ENCODE data around the gene PHF21A.
"Not testable (repeated sequence)": the region's sequence is repeated elsewhere in the genome, so short reads cannot be mapped to it uniquely, and the experiment has no call there.

PHF21A gene

GRCh38 chr11:45985212-45985611 is 136.0 kb downstream of the PHF21A start:
- TF ChIP-seq POLR2AphosphoS5 (IDR thresholded peaks at IDR 0.05; ENCODE audit: borderline replicate concordance, low read depth, low read length) (no peak), EZH2 (IDR thresholded peaks at IDR 0.05) (no peak), FOXP2 (optimal IDR thresholded peaks at IDR 0.05; ENCODE audit: control extremely low read depth, extremely low read length, insufficient read depth) (no peak)
- H3K9me3 ChIP-seq (ENCODE audit: low read depth, low read length) = no peaks in the 10 kb centered on the region
- H3K9ac ChIP-seq (ENCODE audit: insufficient read length) = no peak overlapping the region
- no peak overlapping the region; the same call in 1 of the 2 replicates for H3K27ac ChIP-seq
- no peak overlapping the region for H3K4me3 ChIP-seq
- H3K36me3 ChIP-seq (ENCODE audit: insufficient read depth, low read length) = no peaks in the 10 kb centered on the region
- DNase-seq (ENCODE audit: low read depth, low spot score) = no peak

- no peaks in the 10 kb centered on the region for H3K9me3 ChIP-seq (ENCODE audit: low read depth, low read length)
- H3K9ac ChIP-seq (ENCODE audit: insufficient read length) = no peak overlapping the region
- no peak overlapping the region for H3K4me3 ChIP-seq
- TF ChIP-seq EZH2 (IDR thresholded peaks at IDR 0.05) = no peak
- TF ChIP-seq FOXP2 (optimal IDR thresholded peaks at IDR 0.05; ENCODE audit: control extremely low read depth, extremely low read length, insufficient read depth) = no peak
- no peak for TF ChIP-seq POLR2AphosphoS5 (IDR thresholded peaks at IDR 0.05; ENCODE audit: borderline replicate concordance, low read depth, low read length)
- H3K27ac ChIP-seq = no peak overlapping the region
- DNase-seq (ENCODE audit: low read depth, low spot score) = no peak
- peaks cover 9% of the 10 kb centered on the region for H3K36me3 ChIP-seq (ENCODE audit: insufficient read depth, low read length)
Measured at GRCh38 chr11:45984192-45984591, 137.1 kb downstream of the PHF21A start.

GRCh38 chr11:45983471-45983845 is 137.8 kb downstream of the PHF21A start:
- Histone ChIP-seq H3K27ac (no peak overlapping the region), H3K36me3 (ENCODE audit: insufficient read depth, low read length) (peaks cover 15% of the 10 kb centered on the region), H3K9ac (ENCODE audit: insufficient read length) (no peak overlapping the region), H3K4me3 (no peak overlapping the region), H3K9me3 (ENCODE audit: low read depth, low read length) (no peaks in the 10 kb centered on the region)
- DNase-seq (ENCODE audit: low read depth, low spot score) = no peak
- TF ChIP-seq POLR2AphosphoS5 (IDR thresholded peaks at IDR 0.05; ENCODE audit: borderline replicate concordance, low read depth, low read length) (no peak), EZH2 (IDR thresholded peaks at IDR 0.05) (no peak), FOXP2 (optimal IDR thresholded peaks at IDR 0.05; ENCODE audit: control extremely low read depth, extremely low read length, insufficient read depth) (no peak)

- Histone ChIP-seq H3K9ac (ENCODE audit: insufficient read length) (no peak overlapping the region), H3K9me3 (ENCODE audit: low read depth, low read length) (no peaks in the 10 kb centered on the region), H3K27ac (no peak overlapping the region), H3K4me3 (no peak overlapping the region), H3K36me3 (ENCODE audit: insufficient read depth, low read length) (peaks cover 18% of the 10 kb centered on the region)
- TF ChIP-seq FOXP2 (optimal IDR thresholded peaks at IDR 0.05; ENCODE audit: control extremely low read depth, extremely low read length, insufficient read depth) (no peak), EZH2 (IDR thresholded peaks at IDR 0.05) (no peak), POLR2AphosphoS5 (IDR thresholded peaks at IDR 0.05; ENCODE audit: borderline replicate concordance, low read depth, low read length) (no peak)
- DNase-seq (ENCODE audit: low read depth, low spot score) = no peak
Measured at GRCh38 chr11:45982656-45983470, 138.4 kb downstream of the PHF21A start.

GRCh38 chr11:45981826-45982225 is 139.4 kb downstream of the PHF21A start:
- not testable (repeated sequence) for H3K27ac ChIP-seq; H3K4me3 ChIP-seq; H3K9me3 ChIP-seq (ENCODE audit: low read depth, low read length); H3K9ac ChIP-seq (ENCODE audit: insufficient read length); DNase-seq (ENCODE audit: low read depth, low spot score)
- H3K36me3 ChIP-seq (ENCODE audit: insufficient read depth, low read length) = peaks cover 18% of the 10 kb centered on the region

GRCh38 chr11:45974806-45975205 is 146.4 kb downstream of the PHF21A start:
- no peak for TF ChIP-seq POLR2AphosphoS5 (IDR thresholded peaks at IDR 0.05; ENCODE audit: borderline replicate concordance, low read depth, low read length)
- no peak for TF ChIP-seq EZH2 (IDR thresholded peaks at IDR 0.05)
- TF ChIP-seq FOXP2 (optimal IDR thresholded peaks at IDR 0.05; ENCODE audit: control extremely low read depth, extremely low read length, insufficient read depth) = no peak
- peaks cover 33% of the 10 kb centered on the region for H3K36me3 ChIP-seq (ENCODE audit: insufficient read depth, low read length)
- no peak overlapping the region for H3K9ac ChIP-seq (ENCODE audit: insufficient read length)
- no peak for DNase-seq (ENCODE audit: low read depth, low spot score)
- no peak overlapping the region for H3K27ac ChIP-seq
- no peaks in the 10 kb centered on the region for H3K9me3 ChIP-seq (ENCODE audit: low read depth, low read length)
- no peak overlapping the region for H3K4me3 ChIP-seq

- no peak for DNase-seq (ENCODE audit: low read depth, low spot score)
- no peaks in the 10 kb centered on the region for H3K9me3 ChIP-seq (ENCODE audit: low read depth, low read length)
- H3K27ac ChIP-seq = no peak overlapping the region
- no peak overlapping the region for H3K4me3 ChIP-seq
- no peak for TF ChIP-seq POLR2AphosphoS5 (IDR thresholded peaks at IDR 0.05; ENCODE audit: borderline replicate concordance, low read depth, low read length)
- no peak for TF ChIP-seq EZH2 (IDR thresholded peaks at IDR 0.05)
- no peak for TF ChIP-seq FOXP2 (optimal IDR thresholded peaks at IDR 0.05; ENCODE audit: control extremely low read depth, extremely low read length, insufficient read depth)
- no peak overlapping the region for H3K9ac ChIP-seq (ENCODE audit: insufficient read length)
- H3K36me3 ChIP-seq (ENCODE audit: insufficient read depth, low read length) = peaks cover 31% of the 10 kb centered on the region
Measured at GRCh38 chr11:45973601-45974000, 147.7 kb downstream of the PHF21A start.

- H3K27ac ChIP-seq = no peak overlapping the region
- peaks cover 44% of the 10 kb centered on the region for H3K36me3 ChIP-seq (ENCODE audit: insufficient read depth, low read length)
- no peak overlapping the region for H3K4me3 ChIP-seq
- no peak for TF ChIP-seq FOXP2 (optimal IDR thresholded peaks at IDR 0.05; ENCODE audit: control extremely low read depth, extremely low read length, insufficient read depth)
- no peak for TF ChIP-seq EZH2 (IDR thresholded peaks at IDR 0.05)
- no peak for TF ChIP-seq POLR2AphosphoS5 (IDR thresholded peaks at IDR 0.05; ENCODE audit: borderline replicate concordance, low read depth, low read length)
- no peak for DNase-seq (ENCODE audit: low read depth, low spot score)
- H3K9ac ChIP-seq (ENCODE audit: insufficient read length) = no peak overlapping the region
- H3K9me3 ChIP-seq (ENCODE audit: low read depth, low read length) = no peaks in the 10 kb centered on the region
Measured at GRCh38 chr11:45968901-45969300, 152.4 kb downstream of the PHF21A start.

- no peaks in the 10 kb centered on the region for H3K9me3 ChIP-seq (ENCODE audit: low read depth, low read length)
- TF ChIP-seq POLR2AphosphoS5 (IDR thresholded peaks at IDR 0.05; ENCODE audit: borderline replicate concordance, low read depth, low read length) = no peak
- no peak for TF ChIP-seq EZH2 (IDR thresholded peaks at IDR 0.05)
- TF ChIP-seq FOXP2 (optimal IDR thresholded peaks at IDR 0.05; ENCODE audit: control extremely low read depth, extremely low read length, insufficient read depth) = no peak
- no peak for DNase-seq (ENCODE audit: low read depth, low spot score)
- H3K27ac ChIP-seq = no peak overlapping the region
- H3K9ac ChIP-seq (ENCODE audit: insufficient read length) = no peak overlapping the region
- no peak overlapping the region for H3K4me3 ChIP-seq
- peaks cover 44% of the 10 kb centered on the region for H3K36me3 ChIP-seq (ENCODE audit: insufficient read depth, low read length)
Measured at GRCh38 chr11:45967506-45967905, 153.7 kb downstream of the PHF21A start.
